GM12878 (cell line): ENCODE data around the gene LYRM4. TPM values are rescaled to one million over a fixed set of nuclear protein-coding genes. Genes with fewer than 3 reads are reported as not detected.

Experiments used
- ATAC-seq: fragments of 200-7000 bp; cut with Tn5 transposase; 3 replicates; pipeline ENCODE4 v1.9.1; 2020; ENCODE audit warnings: mild to moderate bottlenecking, moderate library complexity
- BruUV-seq: library from RNA; stranded (reverse); fragments of 400-500 nt; replicated peaks from 2 replicates; lab custom pipeline; 2021; lab: Mats Ljungman, UMichigan
- CTCF ChIA-PET: fragments of 300-600 bp; sonication (Branson Sonifier 250); formaldehyde crosslinking; extraction: SDS; loops from one replicate; lab custom pipeline; 2021; ENCODE audit warnings: inconsistent platforms; lab: Yijun Ruan, JAX
- POLR2A ChIA-PET: fragments of 350-600 bp; formaldehyde crosslinking; extraction: SDS; loops from one replicate; lab custom pipeline; 2021; ENCODE audit warnings: inconsistent platforms; lab: Charles Lee
- RAD21 ChIA-PET: fragments of 300-600 bp; sonication (Branson Sonifier 250); formaldehyde crosslinking; loops from one replicate; lab custom pipeline; 2023; ENCODE audit warnings: antibody characterized with exemption; ENCODE audit not compliant: unreplicated experiment; lab: Charles Lee
- SMC1A ChIA-PET: fragments of 300-600 bp; sonication (Branson Sonifier 250); formaldehyde crosslinking; loops from one replicate; lab custom pipeline; 2023; ENCODE audit not compliant: unreplicated experiment, uncharacterized antibody; lab: Charles Lee
- DNase-seq: peaks from one replicate; pipeline ENCODE4 v3.0.0-alpha.2; 2011; ENCODE audit warnings: low read depth, low spot score
- FAIRE-seq: peaks from 3 replicates; lab custom pipeline; 2011; peaks lifted over from hg19 to GRCh38; lab: Jason Lieb, UNC
- H2AFZ ChIP-seq: 2 replicates; pipeline ENCODE4 v1.6.0; 2011; ENCODE audit warnings: low read depth, low read length, control low read depth; ENCODE audit not compliant: control insufficient read depth
- H3K27ac ChIP-seq: 2 replicates; pipeline ENCODE4 v1.5.1; 2011; ENCODE audit warnings: control low read depth; ENCODE audit not compliant: control insufficient read depth, insufficient read depth
- H3K27me3 ChIP-seq, 2 experiments: replicated peaks in 1 of 2; 2 replicates each; pipeline versions ENCODE4 v1.6.0 to v1.6.1; 2011; ENCODE audit warnings: low read length in 1 of 2; ENCODE audit not compliant: control insufficient read depth in 2 of 2, insufficient read depth in 2 of 2
- H3K36me3 ChIP-seq, 2 experiments: 2 replicates each; pipeline ENCODE4 v1.5.1; 2011; ENCODE audit warnings: low read length in 1 of 2; ENCODE audit not compliant: control insufficient read depth in 2 of 2, insufficient read depth in 2 of 2
- H3K4me1 ChIP-seq: 2 replicates; pipeline ENCODE4 v1.6.1; 2011; ENCODE audit warnings: mild to moderate bottlenecking, low read length, moderate library complexity, mixed read lengths; ENCODE audit not compliant: control insufficient read depth, insufficient read depth
- H3K4me2 ChIP-seq: 2 replicates; pipeline ENCODE4 v1.6.0; 2011; ENCODE audit warnings: control low read depth; ENCODE audit not compliant: control insufficient read depth, insufficient read depth
- H3K4me3 ChIP-seq: fragments of 200-600 bp; sonication (generic); 2 replicates; pipeline ENCODE4 v1.5.1; 2016
- H3K79me2 ChIP-seq: 2 replicates; pipeline ENCODE4 v1.6.0; 2011; ENCODE audit warnings: low read length; ENCODE audit not compliant: control insufficient read depth, insufficient read depth
- H3K9ac ChIP-seq: 2 replicates; pipeline ENCODE4 v1.8.0; 2011; ENCODE audit warnings: low read length, control low read depth, mixed read lengths; ENCODE audit not compliant: control insufficient read depth, insufficient read depth
- H3K9me3 ChIP-seq: replicated peaks from 3 replicates; pipeline ENCODE4 v1.5.1; 2011; ENCODE audit warnings: mild to moderate bottlenecking, low read length; ENCODE audit not compliant: control insufficient read depth, insufficient read depth
- H4K20me1 ChIP-seq: 2 replicates; pipeline ENCODE4 v1.6.0; 2011; ENCODE audit not compliant: control insufficient read depth, insufficient read depth
- ASH2L ChIP-seq: fragments of 300-600, 200-600 bp; sonication (generic); IDR thresholded peaks from 2 replicates; pipeline ENCODE4 v1.6.1; 2017; ENCODE audit warnings: low read depth, mild to moderate bottlenecking, borderline replicate concordance
- BCL11A ChIP-seq: IDR thresholded peaks from 2 replicates; pipeline ENCODE4 v1.6.1; 2011; ENCODE audit warnings: low read depth, low read length
- RELA ChIP-seq: fragments of 450-650 bp; IDR thresholded peaks from 2 replicates; pipeline ENCODE4 v1.8.0; 2014; ENCODE audit warnings: borderline replicate concordance; ENCODE audit not compliant: partially characterized antibody
- TAF1 ChIP-seq: IDR thresholded peaks from 2 replicates; pipeline ENCODE4 v1.6.1; 2011; ENCODE audit warnings: mild to moderate bottlenecking, low read depth, low read length, borderline replicate concordance
- USF1 ChIP-seq: IDR thresholded peaks from 2 replicates; pipeline ENCODE4 v1.6.1; 2011; ENCODE audit warnings: borderline replicate concordance, low read depth, mild to moderate bottlenecking, moderate library complexity, mixed read lengths, low read length; ENCODE audit not compliant: insufficient read depth; ENCODE audit errors: extremely low read length
- WGBS: methylation state at CpG from one replicate; pipeline ENCODE4 v1.1.6; 2016; ENCODE audit warnings: low lambda C conversion rate; ENCODE audit not compliant: insufficient replicate concordance, insufficient coverage; ENCODE audit errors: missing lambda C conversion rate; 5-methylcytosine and 5-hydroxymethylcytosine counted together
- in situ Hi-C: fragments of 300-500 bp; cut with MboI; formaldehyde crosslinking; loops from 9 replicates; pipeline ENCODE4 v1.14.3; 2018; ENCODE audit warnings: mixed read lengths
- intact Hi-C: fragments of 100-400 bp; cut with micrococcal nuclease; formaldehyde crosslinking; loops from one replicate; pipeline ENCODE4 v1.14.2; 2022; ENCODE audit not compliant: unreplicated experiment
- polyA plus RNA-seq, 11 experiments: library from polyadenylated mRNA; depleted of rRNA in 4 of 11; unstranded in 6 of 11; stranded (reverse) in 5 of 11; fragments of >200 nt; fragmentation: Nextera tagmentation in 4 of 11; fragmentation: Illumina TruSeq in 1 of 11; extraction: Ambion mirVana in 4 of 11; extraction: Trizol in 1 of 11; gene quantifications; 1 replicate in 1 of 11; 2 replicates in 10 of 11; pipeline versions ENCODE4 v1.2.1 to v1.2.3, GENCODE V29; 2011 to 2016; ENCODE audit warnings: inconsistent platforms in 2 of 11, missing spikeins in 2 of 11, low read depth in 1 of 11
- total RNA-seq, 4 experiments: library from RNA; depleted of rRNA in 3 of 4; stranded (reverse); fragments of >200 nt in 3 of 4; fragmentation: Illumina TruSeq in 1 of 4; extraction: Trizol in 1 of 4; gene quantifications; 2 replicates each; pipeline versions ENCODE4 v1.2.1 to v1.2.3, GENCODE V29; 2013 to 2021

The LYRM4 gene
- total and polyA plus RNA-seq, 10 of the 15 experiments (the other 5 are each of a cell fraction or from before 2014, with no cell fraction given), result 32.7 to 66.8 (median 44.0) TPM

GRCh38 chr6:5142131-5142530 is 118.6 kb downstream of the LYRM4 start:
- ATAC-seq (no peak), FAIRE-seq (no peak), DNase-seq (no peak)
- Histone ChIP-seq H3K27me3 (no peaks in the 10 kb centered on the region), H3K9ac (no peak overlapping the region), H3K4me3 (no peak overlapping the region), H3K4me2 (no peak overlapping the region), H3K79me2 (no peaks in the 10 kb centered on the region), H4K20me1 (no peaks in the 10 kb centered on the region), H3K4me1 (peaks cover 11% of the 10 kb centered on the region), H3K36me3 (no peaks in the 10 kb centered on the region), H3K27ac (no peak overlapping the region), H2AFZ (no peak overlapping the region), H3K9me3 (no peaks in the 10 kb centered on the region)
- no peak for TF ChIP-seq BCL11A
- intact Hi-C loops, result loop anchor here (5.0 kb wide), 2 partner anchors 70 to 120 kb away; partner anchors contain the start of genes FARS2 and LYRM4
- ChIA-PET SMC1A (interaction anchor here (1.1 to 2.6 kb wide), 5 partner anchors 13 to 260 kb away, joined by 3 to 21 read pairs (median 4); no protein-coding TSS in a partner anchor), CTCF (interaction anchor here (0.6 to 10.8 kb wide), 5 partner anchors 11 to 365 kb away, joined by 3 to 198 read pairs (median 8); no protein-coding TSS in a partner anchor), RAD21 (interaction anchor here (3.0 to 3.4 kb wide), 2 partner anchors 160 to 260 kb away, joined by 20 to 35 read pairs; no protein-coding TSS in a partner anchor), POLR2A (no interaction called here)
- WGBS, result 95% methylated on average over 4 of the region's 4 CpGs
- no TSS peak for BruUV-seq
- in situ Hi-C loops, result loop anchor here (5.0 kb wide), 2 partner anchors 165 to 260 kb away; no protein-coding TSS in a partner anchor

- in situ Hi-C loops (loop anchor here (5.0 kb wide), 2 partner anchors 166 to 261 kb away; no protein-coding TSS in a partner anchor), intact Hi-C loops (loop anchor here (5.0 kb wide), 2 partner anchors 71 to 121 kb away; partner anchors contain the start of genes FARS2 and LYRM4)
- no peak overlapping the region for H3K27ac ChIP-seq
- 97% methylated on average over 3 of the region's 3 CpGs for WGBS
- TF ChIP-seq USF1 (no peak), TAF1 (no peak), ASH2L (no peak), RELA (no peak)
- H3K4me1 ChIP-seq, result peaks cover 11% of the 10 kb centered on the region
- H3K79me2 ChIP-seq, result no peaks in the 10 kb centered on the region
- DNase-seq (no peak), ATAC-seq (no peak), FAIRE-seq (no peak)
- ChIA-PET CTCF (interaction anchor here (0.6 to 10.8 kb wide), 9 partner anchors 9 to 261 kb away, joined by 3 to 198 read pairs (median 6); no protein-coding TSS in a partner anchor), POLR2A (no interaction called here), SMC1A (interaction anchor here (1.1 to 2.6 kb wide), 8 partner anchors 12 to 239 kb away, joined by 3 to 21 read pairs (median 3); no protein-coding TSS in a partner anchor), RAD21 (interaction anchor here (3.4 kb wide), 1 partner anchor 161 kb away, joined by 20 read pairs; no protein-coding TSS in a partner anchor)
- H4K20me1 ChIP-seq, result no peaks in the 10 kb centered on the region
- H3K27me3 ChIP-seq, result no peaks in the 10 kb centered on the region
- H2AFZ ChIP-seq, result no peak overlapping the region
- H3K4me3 ChIP-seq, result 0 out of 2 replicates have a peak overlapping the region, but pooled peaks have one; percentile 39
- H3K36me3 ChIP-seq, result no peaks in the 10 kb centered on the region
- no peak overlapping the region for H3K4me2 ChIP-seq
- no TSS peak for BruUV-seq
- no peak overlapping the region for H3K9ac ChIP-seq
- H3K9me3 ChIP-seq, result no peaks in the 10 kb centered on the region
These were observed 119.7 kb downstream of the LYRM4 start for GRCh38 chr6:5141046-5141445.
